Activated CD8-positive, alpha-beta T cell treated with anti-CD3 and anti-CD28 coated beads for 36 hours (primary cell): ENCODE results near the gene USP13. TPM values are rescaled to one million over a fixed set of nuclear protein-coding genes. Genes with fewer than 3 reads are reported as not detected.

Experiments
- ATAC-seq: fragments of 200-7000 bp; cut with Tn5 transposase; one replicate; pipeline ENCODE4 v1.10.0; 2021; ENCODE audit warnings: mild to moderate bottlenecking, moderate library complexity
- CTCF ChIA-PET: fragments of 350-600 bp; sonication (Branson Sonifier 250); formaldehyde crosslinking; loops from one replicate; lab custom pipeline; 2021; ENCODE audit warnings: antibody characterized with exemption; lab: Charles Lee
- POLR2A ChIA-PET: fragments of 350-600 bp; sonication (Branson Sonifier 250); formaldehyde crosslinking; loops from one replicate; lab custom pipeline; 2021; ENCODE audit warnings: antibody characterized with exemption; lab: Charles Lee
- DNase-seq: peaks from one replicate; pipeline ENCODE4 v3.0.0-alpha.2; 2020
- H3K27ac Mint-ChIP-seq: one replicate; pipeline ENCODE4 v1.8.0; 2021; ENCODE audit warnings: mild to moderate bottlenecking, mixed read lengths
- H3K27me3 Mint-ChIP-seq: one replicate; pipeline ENCODE4 v1.8.0; 2021; ENCODE audit warnings: mixed read lengths
- H3K36me3 Mint-ChIP-seq: one replicate; pipeline ENCODE4 v1.8.0; 2021; ENCODE audit warnings: low read depth, mixed read lengths
- H3K4me1 Mint-ChIP-seq: one replicate; pipeline ENCODE4 v1.8.0; 2021; ENCODE audit warnings: low read depth, mixed read lengths
- H3K4me3 Mint-ChIP-seq: one replicate; pipeline ENCODE4 v1.8.0; 2021; ENCODE audit warnings: mild to moderate bottlenecking, moderate library complexity, mixed read lengths
- H3K9me3 Mint-ChIP-seq: one replicate; pipeline ENCODE4 v1.8.0; 2021; ENCODE audit warnings: mixed read lengths
- intact Hi-C: fragments of 100-400 bp; cut with micrococcal nuclease; formaldehyde crosslinking; loops from one replicate; pipeline ENCODE4 v1.10.0; 2022
- total RNA-seq, 2 experiments: library from RNA; stranded (reverse); gene quantifications; one replicate each; pipeline ENCODE4 v1.2.3, GENCODE V29; 2021
- TF ChIP-seq, protein P1 (sequence below): fragments of 200-600 bp; IDR thresholded peaks from one replicate; pipeline ENCODE4 v1.8.0; 2022; ENCODE audit warnings: antibody characterized with exemption, mild to moderate bottlenecking

The USP13 gene
- total RNA-seq, 2 experiments from 2014 or later: 9.6 to 11.7 TPM

DNA sequence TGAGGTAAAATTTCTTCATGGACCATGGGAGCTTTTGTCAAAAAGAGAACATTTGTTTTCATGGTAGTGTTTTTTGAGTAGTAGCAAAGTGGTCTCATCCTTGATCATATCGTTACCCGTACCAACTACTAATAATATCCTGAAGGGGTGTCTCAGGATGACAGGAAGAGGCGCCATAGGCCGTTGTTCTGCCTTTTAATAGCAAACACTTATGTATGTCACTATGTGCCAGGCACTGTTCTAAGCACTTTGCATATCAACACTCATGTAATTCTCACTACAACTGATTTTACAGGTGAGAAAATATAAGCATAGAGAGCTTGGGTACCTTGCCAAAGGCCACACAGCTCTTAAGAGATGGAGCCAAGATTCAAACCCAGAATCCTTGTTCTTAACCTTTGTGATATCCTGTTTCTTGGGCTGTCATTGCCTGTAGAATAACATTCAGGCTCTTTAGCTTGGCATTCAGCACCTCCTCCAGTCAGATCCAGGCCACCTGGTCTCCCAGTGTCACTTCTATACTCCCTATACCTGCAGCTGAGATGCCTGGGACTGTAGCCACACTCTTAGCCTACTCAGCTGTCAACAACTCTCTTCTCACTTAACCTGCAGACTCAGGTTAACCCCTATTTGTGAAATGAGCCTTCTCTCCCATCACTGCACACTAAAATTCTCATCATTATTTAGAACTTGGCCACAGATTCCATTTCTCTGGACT is 113.7 kb downstream of the USP13 start:
- no peaks in the 10 kb centered on the region for H3K27me3 Mint-ChIP-seq
- intact Hi-C loops: no loop called here
- no peak for ATAC-seq
- ChIA-PET POLR2A (no interaction called here), CTCF (no interaction called here)
- TF ChIP-seq, protein P1, sequence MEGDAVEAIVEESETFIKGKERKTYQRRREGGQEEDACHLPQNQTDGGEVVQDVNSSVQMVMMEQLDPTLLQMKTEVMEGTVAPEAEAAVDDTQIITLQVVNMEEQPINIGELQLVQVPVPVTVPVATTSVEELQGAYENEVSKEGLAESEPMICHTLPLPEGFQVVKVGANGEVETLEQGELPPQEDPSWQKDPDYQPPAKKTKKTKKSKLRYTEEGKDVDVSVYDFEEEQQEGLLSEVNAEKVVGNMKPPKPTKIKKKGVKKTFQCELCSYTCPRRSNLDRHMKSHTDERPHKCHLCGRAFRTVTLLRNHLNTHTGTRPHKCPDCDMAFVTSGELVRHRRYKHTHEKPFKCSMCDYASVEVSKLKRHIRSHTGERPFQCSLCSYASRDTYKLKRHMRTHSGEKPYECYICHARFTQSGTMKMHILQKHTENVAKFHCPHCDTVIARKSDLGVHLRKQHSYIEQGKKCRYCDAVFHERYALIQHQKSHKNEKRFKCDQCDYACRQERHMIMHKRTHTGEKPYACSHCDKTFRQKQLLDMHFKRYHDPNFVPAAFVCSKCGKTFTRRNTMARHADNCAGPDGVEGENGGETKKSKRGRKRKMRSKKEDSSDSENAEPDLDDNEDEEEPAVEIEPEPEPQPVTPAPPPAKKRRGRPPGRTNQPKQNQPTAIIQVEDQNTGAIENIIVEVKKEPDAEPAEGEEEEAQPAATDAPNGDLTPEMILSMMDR: no peak
- no peaks in the 10 kb centered on the region for H3K9me3 Mint-ChIP-seq
- H3K4me1 Mint-ChIP-seq: no peaks in the 10 kb centered on the region
- peaks cover 30% of the 10 kb centered on the region for H3K36me3 Mint-ChIP-seq
- H3K27ac Mint-ChIP-seq: no peak overlapping the region
- no peak overlapping the region for H3K4me3 Mint-ChIP-seq
- DNase-seq: no peak

DNA sequence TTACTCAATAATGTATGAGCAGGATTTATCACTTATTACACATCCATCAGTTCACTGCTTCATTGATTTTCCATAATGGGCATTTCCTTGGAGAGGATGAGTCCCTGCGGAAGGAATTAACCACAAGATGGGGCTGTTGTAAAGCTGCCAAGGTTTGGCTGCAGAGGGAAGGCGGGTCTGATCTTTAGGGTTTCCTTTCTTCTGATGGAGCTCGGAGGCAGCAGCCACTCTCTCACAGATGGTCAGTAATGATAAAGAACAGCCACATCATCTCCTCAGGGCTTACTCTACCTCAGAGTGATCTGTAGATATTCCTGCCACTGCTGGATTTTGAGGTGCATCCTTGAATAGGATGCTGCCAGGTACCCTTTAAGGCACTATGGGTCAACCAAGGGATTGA is 115.2 kb downstream of the USP13 start:
- Mint-ChIP-seq H3K4me1 (no peaks in the 10 kb centered on the region), H3K36me3 (peaks cover 24% of the 10 kb centered on the region), H3K4me3 (no peak overlapping the region), H3K27ac (no peak overlapping the region), H3K27me3 (no peaks in the 10 kb centered on the region), H3K9me3 (no peaks in the 10 kb centered on the region)
- POLR2A ChIA-PET: no interaction called here
- intact Hi-C loops: no loop called here
- no peak for DNase-seq
- TF ChIP-seq, protein P1: peak; percentile 18
- no peak for ATAC-seq
- CTCF ChIA-PET: no interaction called here

DNA sequence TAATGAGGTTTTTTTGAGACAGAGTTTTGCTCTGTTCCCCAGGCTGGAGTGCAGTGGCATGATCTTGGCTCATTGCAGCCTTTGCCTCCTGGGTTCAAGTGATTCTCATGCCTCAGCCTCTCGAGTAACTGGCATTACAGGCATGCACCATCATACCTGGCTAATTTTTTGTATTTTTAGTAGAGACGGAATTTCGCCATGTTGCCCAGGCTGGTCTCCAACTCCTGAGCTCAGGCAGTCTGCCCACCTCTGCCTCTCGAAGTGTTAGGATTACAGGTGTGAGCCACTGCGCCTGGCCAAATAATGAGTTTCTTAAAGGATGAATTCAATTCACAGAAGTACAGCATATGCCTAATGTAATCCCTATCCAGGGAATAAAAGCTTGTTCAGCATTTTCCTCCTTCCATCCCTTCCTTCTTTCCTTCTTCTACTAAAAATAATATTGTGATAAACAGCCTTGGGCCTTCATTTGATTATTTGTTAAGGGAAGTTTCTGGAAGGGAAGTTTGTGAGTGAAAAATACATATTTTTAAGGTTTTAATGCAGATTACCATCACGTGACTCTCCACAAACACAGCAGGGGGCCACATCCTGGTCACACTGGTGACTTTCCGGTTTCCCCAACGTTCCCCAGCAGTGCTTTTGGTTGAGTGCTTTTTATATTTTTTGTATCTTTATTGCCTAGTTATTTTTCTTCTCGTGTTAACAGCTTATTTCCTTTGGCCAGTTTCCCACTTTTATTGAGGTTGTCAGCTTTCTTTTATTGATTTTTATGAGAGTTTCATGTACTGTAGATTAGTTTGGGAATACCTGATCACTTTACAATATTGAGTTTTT is 116.8 kb downstream of the USP13 start:
- no peak for DNase-seq
- no peak overlapping the region for H3K4me3 Mint-ChIP-seq
- H3K4me1 Mint-ChIP-seq: no peaks in the 10 kb centered on the region
- H3K27me3 Mint-ChIP-seq: no peaks in the 10 kb centered on the region
- TF ChIP-seq, protein P1: no peak
- intact Hi-C loops: no loop called here
- POLR2A ChIA-PET: no interaction called here
- CTCF ChIA-PET: interaction anchor here (0.6 to 1.3 kb wide), 3 partner anchors 14 to 120 kb away, joined by 3 read pairs; no protein-coding TSS in a partner anchor
- no peak for ATAC-seq
- peaks cover 31% of the 10 kb centered on the region for H3K36me3 Mint-ChIP-seq
- no peak overlapping the region for H3K27ac Mint-ChIP-seq
- peaks cover 4% of the 10 kb centered on the region for H3K9me3 Mint-ChIP-seq

DNA sequence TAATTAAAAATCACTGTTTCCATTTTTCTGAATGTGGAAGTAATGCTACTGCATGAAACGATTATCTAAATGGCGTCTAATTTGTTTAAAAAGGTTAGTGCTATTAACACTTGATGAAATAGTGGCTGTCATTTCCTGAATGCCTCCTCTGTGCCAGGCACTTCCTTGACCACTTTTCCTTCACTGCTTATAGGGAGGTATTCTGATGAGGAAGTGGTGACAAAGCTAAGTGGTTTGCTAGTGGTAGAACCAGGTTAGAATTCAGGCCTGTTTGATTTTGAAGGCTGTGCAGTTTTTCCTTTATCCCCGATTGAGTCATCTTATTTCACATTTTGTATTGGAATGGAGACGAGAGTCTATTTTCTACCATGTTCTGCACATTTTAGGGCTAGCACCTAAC is 119.0 kb downstream of the USP13 start:
- no peak overlapping the region for H3K27ac Mint-ChIP-seq
- ATAC-seq: no peak
- no peak for DNase-seq
- H3K36me3 Mint-ChIP-seq: peaks cover 28% of the 10 kb centered on the region
- intact Hi-C loops: no loop called here
- no peaks in the 10 kb centered on the region for H3K27me3 Mint-ChIP-seq
- POLR2A ChIA-PET: interaction anchor here (0.9 kb wide), 1 partner anchor 29 kb away, joined by 3 read pairs; no protein-coding TSS in a partner anchor
- no peak overlapping the region for H3K4me3 Mint-ChIP-seq
- TF ChIP-seq, protein P1: no peak
- no peaks in the 10 kb centered on the region for H3K4me1 Mint-ChIP-seq
- CTCF ChIA-PET: interaction anchor here (1.4 kb wide), 1 partner anchor 17 kb away, joined by 4 read pairs; no protein-coding TSS in a partner anchor
- H3K9me3 Mint-ChIP-seq: peaks cover 5% of the 10 kb centered on the region

DNA sequence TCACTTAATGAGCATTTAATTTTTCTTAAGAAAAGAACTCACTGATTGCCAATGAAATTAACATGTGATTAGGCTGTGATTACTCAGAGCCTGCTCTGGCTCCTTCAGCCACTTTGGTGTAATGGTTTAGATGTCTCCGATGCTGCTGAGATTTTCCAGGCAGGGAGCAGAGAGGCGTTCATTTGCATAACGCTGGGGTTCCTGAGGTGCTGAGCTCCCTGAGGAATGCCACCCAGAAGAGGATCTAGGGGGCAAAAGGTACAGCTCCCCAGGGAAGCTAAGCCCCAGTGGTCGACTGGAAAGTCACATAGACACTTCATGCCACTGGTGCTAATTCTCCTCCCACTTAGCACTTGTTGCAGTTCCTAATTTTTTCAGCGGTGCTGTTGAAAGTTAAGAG is 119.5 kb downstream of the USP13 start:
- POLR2A ChIA-PET: no interaction called here

More for the DNA sequence above, 119.5 kb downstream of the USP13 start:
- no peak for DNase-seq
- peaks cover 28% of the 10 kb centered on the region for H3K36me3 Mint-ChIP-seq
- H3K4me3 Mint-ChIP-seq: no peak overlapping the region
- no peaks in the 10 kb centered on the region for H3K27me3 Mint-ChIP-seq
- H3K27ac Mint-ChIP-seq: no peak overlapping the region
- ATAC-seq: no peak
- CTCF ChIA-PET: interaction anchor here (1.4 kb wide), 1 partner anchor 17 kb away, joined by 4 read pairs; no protein-coding TSS in a partner anchor
- H3K9me3 Mint-ChIP-seq: peaks cover 5% of the 10 kb centered on the region
- H3K4me1 Mint-ChIP-seq: no peaks in the 10 kb centered on the region
- TF ChIP-seq, protein P1: no peak
- intact Hi-C loops: no loop called here
